SIG-M5 treated with dmso at 0.1 percent for 504 hours (cell line): ENCODE measurements around the gene RNF41.
"Not testable (repeated sequence)": the region's sequence is repeated elsewhere in the genome, so short reads cannot be mapped to it uniquely, and the experiment has no call there.

ENCODE experiments used
- DNase-seq: peaks from one replicate; lab custom pipeline; 2025; ENCODE audit not compliant: unreplicated experiment; lab: John Stamatoyannopoulos, UW

RNF41 gene

DNA sequence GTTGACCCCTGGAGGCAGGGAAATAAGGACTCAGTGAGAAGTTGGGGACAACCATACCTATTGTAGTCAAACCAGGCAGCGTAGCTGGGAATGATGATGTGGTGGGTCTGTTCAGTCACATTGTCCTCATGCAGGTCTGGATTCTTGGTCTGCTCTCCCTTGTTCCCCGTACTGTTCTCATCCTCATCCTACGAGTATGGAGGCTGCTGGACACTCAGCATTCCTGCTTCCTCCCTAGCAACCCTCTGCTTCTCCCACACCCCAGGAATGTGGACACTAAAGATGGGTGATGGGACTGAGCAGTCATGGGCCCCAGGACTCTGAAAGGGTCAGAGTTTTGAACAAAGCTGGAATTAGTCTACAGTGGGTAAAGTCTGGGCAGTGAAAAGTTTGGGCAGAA lies 43.4 kb downstream of the RNF41 start:
- DNase-seq: no peak

DNA sequence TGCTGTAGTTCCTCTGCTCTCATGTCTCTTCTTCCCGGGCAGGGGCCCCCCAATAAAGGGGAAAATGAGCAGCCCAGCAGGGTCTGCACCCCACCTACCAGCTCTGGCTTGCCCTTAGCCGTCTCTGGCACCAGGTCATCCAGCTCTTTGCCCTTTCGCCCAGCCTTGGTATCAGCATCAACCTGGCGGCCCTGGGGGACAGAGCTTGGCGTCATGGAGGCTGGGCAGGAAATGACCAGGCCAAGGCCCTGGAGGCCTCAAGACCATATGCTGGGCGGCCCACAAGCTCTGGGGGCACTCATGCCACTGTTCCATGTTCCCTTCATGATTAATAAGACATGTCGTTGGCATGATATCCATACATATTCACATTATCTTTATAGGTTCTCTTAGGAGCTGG lies 48.9 kb downstream of the RNF41 start:
- DNase-seq: no peak

DNA sequence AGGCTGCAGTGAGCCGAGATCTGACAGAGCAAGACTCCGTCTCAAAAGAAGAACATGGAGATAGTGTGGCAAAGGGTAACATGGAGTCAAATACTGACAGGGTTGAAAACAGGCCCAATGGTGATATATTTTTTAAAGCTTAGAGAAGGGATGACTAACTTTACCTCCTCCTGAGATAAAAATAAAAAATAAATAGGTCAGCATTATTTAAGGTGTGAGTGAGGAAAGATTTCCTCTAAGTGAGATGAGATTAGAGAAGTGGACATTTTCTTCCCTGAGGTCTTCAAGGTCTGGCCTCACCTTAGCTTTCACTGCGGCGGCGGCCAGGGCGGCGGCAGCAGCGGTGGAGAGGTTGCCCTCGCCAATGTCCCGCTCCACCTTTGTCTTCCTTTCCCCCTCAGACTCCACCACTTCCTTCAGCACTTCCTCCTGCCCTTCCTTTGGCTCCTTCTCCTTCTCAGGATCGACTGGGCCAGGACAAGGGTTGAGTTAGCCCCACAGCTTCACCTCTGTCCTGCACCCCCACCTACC lies 52.4 kb downstream of the RNF41 start:
- no peak for DNase-seq

DNA sequence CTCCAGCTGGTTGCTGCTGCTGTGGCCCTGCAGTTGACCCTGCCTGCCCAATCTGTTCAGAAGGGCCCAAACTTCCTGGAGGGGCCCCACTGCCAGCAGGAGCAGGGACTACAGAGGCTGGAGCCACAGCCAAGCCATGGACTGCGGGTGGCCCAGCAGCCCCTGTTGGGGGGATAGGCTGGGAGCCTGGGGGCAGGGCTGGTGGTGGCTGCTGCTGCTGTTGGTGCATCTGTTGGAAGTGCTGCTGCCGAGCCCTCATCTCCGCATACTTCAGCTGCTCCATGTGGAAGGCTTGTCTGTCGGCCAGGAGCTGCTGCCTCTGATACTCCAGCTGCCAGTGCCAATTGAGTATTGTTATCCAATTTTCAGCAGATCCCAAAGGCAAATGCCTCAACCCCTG lies 56.4 kb downstream of the RNF41 start:
- no peak for DNase-seq

DNA sequence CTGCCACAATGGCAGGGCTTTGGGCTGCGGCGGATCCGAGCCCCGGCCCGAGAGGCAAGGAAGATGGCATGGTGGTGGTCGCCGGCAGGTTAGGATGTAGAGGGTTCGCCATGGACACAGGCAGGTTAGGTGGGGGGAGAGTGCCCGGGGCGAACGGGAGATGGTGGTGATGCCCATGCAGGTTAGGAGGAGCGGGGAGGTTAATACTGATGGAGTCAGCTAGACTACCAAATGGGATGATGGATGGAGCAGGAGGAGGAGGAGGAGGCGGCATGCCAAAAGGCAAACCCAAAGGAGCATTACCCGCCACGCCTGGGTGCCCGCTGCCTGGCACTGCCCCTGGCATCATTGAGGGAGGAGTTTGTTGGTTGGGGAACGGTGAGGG lies 57.4 kb downstream of the RNF41 start:
- DNase-seq: no peak

DNA sequence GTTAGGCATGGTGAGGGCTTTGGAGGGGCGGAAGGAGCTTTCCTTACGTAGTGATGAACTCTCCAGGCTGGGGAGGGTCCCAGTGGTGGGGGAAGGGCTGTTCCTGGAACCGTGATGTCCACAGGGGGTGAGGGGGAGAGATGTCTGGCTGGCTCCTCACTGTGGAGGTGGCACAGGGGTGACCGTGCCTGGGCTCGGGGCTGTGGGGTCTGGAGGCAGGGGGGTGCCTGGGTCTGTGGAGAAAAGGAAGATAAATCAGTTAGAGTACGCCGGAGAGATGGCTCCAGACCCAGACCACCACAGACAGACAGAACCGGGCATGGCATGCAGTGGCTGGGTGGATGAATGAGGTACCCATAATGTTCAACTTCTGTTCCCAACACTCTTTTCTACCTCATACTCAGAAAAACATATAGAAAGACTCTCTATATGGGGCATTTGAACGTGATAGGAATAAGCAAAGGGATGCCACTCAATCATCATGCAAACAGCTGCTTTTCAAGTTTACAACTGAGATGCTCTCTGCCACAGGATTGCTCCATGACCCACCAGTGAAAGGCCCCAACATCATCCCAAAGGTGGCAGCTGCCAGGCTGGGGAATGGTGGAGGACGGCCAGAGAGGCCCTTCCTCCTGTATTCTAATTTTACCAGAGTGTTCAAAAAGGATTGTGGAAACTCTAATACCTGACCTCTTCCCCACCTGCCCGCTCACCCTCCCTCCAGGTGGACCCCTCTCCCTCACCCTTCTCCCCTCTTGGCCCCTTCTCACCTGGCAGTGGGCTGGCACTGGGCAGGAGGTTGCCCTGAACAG lies 58.0 kb downstream of the RNF41 start:
- no peak for DNase-seq

DNA sequence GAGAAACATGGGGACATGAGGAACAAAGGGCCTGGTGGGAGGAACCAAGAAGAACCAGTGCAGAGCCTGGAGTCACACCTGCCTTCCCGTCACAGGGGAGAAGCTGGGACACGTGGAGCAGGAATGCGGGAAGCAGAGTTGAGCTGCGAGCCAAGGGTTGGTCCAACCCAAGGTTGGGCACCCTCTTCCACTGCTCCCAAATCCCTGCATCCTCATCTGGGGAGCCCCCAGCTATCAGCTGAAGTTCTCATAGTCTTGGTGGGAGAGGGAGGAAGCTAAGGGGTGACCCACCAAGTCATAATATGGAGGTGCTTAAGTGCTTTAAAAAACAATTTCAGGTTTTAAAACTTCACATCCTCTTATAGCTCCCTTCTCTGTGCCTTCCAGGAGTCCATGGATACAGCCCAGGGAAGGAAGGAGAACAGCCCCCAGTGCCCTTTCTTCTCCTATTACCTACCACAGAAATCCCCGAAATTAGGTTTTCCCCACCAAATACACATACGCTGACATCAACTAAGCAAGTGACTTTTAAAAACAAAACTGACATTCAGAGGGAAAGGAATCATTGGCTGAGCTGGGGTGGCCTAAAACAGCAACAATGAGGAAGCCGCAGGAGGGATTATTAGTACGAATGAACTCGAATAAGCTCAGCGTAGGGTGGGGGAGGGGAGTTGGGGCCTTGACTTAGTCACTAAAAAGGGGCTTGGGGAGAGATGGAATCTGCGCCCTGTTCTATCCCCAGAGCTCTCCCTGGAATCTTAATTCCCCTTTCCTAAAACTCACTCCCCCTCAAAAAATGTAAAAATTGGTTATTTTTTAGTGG lies 59.0 kb downstream of the RNF41 start:
- no peak for DNase-seq

DNA sequence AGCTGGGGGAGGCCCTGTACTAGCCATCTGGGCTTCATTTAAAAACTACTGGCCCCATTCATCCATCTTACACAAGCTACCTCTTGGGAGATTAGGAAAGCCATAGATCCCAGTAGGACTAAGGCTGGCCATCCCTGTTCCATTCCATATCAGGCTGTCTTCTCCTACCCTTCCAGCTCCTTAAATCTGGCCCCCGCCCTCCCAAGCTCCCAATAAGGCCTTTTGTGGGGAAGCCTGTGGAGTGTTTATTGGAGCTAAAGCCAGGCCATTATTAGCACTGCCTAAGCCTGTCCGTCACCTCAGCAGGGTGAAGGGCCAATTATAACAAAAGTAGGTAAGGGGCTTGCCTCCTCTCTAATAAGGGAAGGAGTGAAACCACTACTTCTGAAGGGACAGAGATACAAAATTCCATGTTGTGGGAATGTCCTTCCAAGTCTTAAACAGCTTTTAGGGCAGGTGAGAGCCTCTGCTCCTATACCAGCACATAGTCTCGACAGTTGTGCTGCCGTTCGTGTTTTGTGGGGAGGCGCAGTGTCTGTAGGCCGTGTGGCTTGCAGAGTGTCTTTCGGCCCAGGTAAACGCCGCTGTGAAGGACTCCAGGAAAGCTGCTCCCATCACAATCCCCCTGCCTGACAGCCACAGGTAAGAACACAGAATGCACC lies 59.9 kb downstream of the RNF41 start:
- no peak for DNase-seq

DNA sequence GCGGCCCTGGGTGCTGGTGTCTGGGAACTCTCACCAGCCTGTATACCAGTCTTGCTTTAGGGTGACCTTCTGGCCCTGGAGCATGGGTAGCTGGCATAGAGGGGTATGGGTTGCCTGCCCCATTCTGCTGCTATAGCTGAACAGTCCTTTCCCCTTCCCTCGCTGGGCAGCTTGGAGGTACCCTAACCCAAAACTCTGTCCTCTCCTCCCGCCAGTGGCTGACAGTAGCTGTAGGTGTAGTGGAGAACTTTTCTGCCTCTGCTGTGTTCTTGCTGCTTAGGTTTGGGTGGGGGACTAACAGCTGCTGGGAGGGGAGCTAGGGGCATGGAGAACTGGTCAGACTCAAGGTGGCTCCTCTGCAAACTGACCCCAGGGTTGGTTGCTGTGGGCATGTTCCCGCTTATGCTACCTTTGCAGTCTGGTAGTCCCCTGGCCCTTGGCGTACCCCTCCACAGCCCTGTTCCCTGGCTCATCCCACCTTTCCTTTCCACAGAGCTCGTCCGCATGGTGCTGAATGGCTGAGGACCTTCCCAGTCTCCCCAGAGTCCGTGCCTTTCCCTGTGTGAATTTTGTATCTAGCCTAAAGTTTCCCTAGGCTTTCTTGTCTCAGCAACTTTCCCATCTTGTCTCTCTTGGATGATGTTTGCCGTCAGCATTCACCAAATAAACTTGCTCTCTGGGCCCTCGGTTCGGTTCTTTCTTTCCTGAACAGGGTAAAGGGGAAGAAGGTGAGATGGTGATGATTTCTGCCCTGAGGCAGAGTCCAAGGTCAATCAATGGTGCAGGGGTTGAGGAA lies 60.6 kb downstream of the RNF41 start:
- no peak for DNase-seq

DNA sequence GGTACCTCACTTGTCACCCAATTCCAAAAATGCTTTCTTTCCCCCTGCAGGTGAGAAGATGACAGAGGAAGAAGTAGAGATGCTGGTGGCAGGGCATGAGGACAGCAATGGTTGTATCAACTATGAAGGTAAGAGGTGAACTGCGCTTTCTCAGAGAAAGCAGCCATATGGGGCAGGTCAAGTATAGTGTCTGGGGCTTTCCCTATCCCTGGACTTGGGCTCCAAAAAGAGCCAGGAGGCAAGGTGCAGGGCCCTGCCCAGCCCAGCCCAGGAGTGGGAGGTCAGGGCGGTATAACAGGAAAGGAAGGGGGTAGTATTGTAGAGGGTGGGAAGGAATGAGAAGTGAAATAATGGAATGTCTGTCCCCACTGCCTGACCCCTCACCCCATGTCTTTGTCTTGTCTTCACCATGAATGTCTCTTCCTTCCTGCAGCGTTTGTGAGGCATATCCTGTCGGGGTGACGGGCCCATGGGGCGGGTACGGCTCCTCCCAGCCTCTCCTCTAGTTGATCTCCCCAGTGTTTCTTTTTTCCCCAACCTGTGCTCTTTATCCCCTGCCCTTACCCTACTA lies 61.4 kb downstream of the RNF41 start:
- no peak for DNase-seq

DNA sequence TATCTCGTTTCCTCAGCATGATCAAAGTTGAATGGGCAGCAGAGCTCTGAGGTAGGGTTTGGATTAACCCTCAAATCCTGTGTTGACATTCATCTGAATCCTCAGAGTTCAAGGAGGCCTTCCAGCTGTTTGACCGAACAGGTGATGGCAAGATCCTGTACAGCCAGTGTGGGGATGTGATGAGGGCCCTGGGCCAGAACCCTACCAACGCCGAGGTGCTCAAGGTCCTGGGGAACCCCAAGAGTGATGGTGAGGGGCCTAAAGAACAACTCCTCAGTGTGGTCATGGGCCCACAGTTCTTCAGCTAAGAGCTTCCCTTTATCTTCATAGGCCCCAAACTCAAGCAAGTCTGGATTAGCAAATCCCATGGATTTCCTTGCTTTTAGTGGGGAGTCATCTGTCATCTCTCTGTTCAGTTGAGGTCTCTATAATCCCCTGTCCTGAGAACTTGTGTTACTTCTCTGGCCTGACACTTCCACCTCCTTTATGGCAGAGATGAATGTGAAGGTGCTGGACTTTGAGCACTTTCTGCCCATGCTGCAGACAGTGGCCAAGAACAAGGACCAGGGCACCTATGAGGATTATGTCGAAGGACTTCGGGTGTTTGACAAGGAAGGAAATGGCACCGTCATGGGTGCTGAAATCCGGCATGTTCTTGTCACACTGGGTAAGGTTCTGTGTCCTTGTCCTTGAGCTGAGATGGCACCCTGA lies 62.1 kb downstream of the RNF41 start:
- no peak for DNase-seq

DNA sequence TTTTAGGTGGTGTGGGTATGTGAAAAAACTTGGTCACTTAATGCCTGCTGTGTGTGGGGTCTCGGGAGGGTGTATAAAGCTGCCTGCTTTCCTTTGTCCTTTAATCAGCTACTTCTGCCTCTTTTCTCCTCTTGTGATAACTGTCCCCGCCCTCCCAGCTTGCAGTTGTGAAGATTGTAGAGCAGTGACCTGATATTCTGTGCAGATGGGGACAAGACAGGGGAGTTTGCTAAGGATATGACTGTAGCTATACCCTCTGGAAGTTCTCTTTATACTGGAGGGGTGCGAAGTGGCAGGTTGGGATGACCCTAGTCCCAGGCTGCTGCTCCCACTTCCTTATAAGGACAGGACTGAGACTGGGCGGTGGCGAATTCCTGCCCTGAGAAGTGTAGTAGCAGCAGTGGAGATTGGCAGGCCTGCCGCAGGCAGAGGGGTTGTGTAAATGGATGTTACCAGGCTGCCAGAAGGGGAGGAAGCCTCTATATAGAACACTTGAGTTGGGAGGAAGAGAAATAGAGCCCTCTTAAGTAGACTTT lies 62.7 kb downstream of the RNF41 start:
- DNase-seq: peak; percentile 89

DNA sequence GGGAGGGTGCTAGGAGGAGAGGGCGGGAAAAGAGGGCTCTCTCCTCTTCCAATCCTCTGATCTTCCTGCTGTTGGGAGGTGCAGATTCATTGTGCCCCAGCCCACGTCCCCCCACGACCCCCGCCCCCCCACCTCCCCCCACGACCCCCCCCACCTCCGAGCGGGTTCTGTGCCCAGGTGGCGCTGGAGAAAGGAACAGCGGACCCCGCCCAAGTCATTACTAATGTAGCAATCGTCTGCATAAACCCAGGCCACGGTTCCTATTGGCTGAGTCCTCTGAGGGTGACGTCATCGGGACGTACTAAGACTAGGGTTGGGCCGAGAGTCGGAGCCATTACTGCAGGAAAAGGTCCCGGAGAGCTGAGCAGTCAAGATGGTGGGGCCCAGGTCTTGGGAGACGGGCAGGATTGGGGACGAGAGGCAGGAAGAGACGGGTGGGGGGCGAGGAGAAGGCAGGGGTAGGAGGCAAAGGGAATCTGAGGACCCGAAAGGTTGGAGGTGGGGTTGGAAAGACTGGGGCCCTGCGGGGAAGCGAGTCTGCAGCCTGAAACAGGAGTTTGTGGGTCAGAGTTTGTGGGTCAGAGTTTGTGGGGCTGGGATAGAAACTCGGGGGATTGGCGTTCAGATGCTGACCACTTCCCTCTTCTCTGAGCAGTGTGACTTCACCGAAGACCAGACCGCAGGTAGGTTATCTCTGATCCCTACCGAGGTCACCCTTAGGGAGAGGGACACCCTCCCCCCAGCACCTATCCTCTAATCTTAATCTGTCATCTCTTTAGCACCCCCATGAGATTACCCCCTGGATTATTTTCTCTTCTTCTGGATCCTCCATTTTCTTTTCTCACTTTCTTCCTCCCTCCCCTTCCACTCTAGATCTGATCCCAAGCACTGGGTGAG lies 63.4 kb downstream of the RNF41 start, which contains the start of gene MYL6:
TSS of gene MYL6 (plus strand) at position 331 of the 897 bp plus-strand sequence. CDS start at position 374, 43 bp downstream.
- DNase-seq: peak; percentile 99

DNA sequence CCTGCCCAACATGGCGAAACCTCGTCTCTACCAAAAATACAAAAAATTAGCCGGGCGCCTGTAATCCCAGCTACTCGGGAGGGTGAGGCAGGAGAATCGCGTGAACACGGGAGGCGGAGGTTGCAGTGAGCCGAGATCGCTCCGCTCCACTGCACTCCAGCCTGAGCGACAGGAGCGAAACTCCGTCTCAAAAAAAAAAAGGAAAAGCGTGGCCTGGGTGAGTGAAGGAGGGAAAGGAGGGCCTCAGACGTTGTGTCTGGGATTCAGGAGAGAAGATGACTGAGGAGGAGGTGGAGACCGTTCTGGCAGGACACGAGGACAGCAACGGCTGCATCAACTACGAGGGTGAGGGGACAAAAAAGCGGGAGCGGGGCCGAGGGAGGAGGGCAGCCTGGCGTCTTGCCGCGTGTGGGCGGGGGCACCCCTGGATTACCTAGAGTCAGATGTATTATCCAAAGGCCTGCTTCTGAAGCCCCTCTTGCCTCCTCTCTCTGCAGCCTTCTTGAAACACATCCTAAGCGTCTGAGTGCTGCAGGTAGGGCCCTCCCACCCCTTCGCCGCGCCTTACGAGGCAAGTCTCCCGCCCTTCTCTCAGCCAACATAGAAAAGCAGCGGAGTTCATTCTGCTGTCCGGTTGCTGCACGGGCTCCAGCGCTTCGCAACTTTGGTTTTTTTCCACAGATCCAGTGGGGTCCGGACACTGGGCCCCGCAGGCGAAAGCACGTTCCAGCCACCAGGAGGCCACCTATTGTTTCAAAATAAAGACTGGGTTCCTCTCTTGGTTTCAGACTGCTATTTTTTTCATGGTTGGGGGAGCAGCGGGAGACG lies 64.3 kb downstream of the RNF41 start:
- peak; percentile 97 for DNase-seq

DNA sequence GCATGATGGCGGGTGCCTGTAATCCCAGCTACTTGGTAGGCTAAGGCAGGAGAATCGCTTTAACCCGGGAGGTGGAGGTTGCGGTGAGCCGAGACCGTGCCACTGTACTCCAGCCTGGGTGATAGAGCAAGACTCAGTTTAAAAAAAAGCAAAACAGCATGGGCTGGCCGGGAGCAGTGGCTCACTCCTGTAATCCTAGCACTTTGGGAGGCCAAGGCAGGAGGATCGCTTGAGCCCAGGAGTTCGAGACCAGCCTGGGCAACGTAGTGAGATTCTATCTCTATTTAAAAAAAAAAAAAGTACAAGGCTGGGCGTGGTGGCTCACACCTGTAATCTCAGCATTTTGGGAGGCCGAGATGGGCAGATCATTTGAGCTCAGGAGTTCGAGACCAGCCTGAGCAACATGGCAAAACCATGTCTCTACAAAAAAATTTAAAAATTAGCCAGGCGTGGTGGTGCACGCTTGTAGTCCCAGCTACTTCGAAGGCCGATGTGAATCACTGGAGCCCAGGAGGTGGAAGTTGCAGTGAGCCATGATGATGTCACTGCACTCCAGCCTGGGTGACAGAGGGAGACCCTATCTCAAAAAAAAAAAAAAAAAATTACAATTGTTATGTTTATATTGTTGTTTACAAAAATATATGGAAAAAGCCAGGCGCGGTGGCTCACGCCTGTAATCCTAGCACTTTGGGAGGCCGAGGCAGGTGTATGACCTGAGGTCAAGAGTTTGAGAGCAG lies 65.1 kb downstream of the RNF41 start:
- not testable (repeated sequence) for DNase-seq

DNA sequence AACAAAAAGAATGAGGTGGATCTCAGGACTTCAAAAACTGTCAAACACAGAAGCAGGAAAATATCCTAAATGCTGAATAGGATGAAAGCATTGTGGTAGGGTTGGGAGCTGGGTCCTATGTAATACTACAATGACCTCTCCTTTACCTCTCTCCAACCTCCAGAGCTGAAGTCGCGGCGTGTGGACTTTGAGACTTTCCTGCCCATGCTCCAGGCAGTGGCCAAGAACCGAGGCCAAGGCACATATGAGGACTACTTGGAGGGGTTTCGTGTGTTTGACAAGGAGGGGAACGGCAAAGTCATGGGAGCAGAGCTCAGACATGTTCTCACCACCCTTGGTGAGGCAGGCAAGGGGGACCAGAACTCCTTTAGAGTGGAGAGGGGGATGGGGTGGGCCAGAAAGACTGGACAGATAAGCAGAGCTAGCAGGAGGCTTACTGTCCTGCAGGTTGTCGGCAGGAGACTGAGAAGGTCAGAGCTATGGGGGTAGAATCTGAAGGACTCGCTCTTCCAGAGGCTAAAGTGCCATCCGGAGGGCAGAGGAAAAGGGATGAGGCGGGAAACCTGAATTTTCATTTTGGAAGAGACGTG lies 66.4 kb downstream of the RNF41 start:
- DNase-seq: no peak
